H1 (cell line): ENCODE results near the gene GTPBP6. TPM values are rescaled to one million over a fixed set of nuclear protein-coding genes. Genes with fewer than 3 reads are reported as not detected.

Experiments used
- BCL11A ChIP-seq, 2 experiments: IDR thresholded peaks; one replicate each; pipeline ENCODE4 v1.6.1; 2011; ENCODE audit warnings: low read depth in 2 of 2, low read length in 2 of 2, mild to moderate bottlenecking in 2 of 2
- CBX5 ChIP-seq: fragments of 300-800, 300-1000 bp; sonication (generic); IDR thresholded peaks from 2 replicates; pipeline ENCODE4 v1.7.1; 2016; ENCODE audit warnings: antibody characterized with exemption, low read length, low read depth
- CEBPB ChIP-seq: IDR thresholded peaks from 2 replicates; pipeline ENCODE4 v1.6.1; 2012; ENCODE audit warnings: low read depth, low read length
- CTBP2 ChIP-seq: IDR thresholded peaks from 2 replicates; pipeline ENCODE4 v1.7.0; 2011; ENCODE audit warnings: borderline replicate concordance, mild to moderate bottlenecking, moderate library complexity, mixed read lengths, low read length; ENCODE audit not compliant: insufficient read depth, insufficient read length
- FOSL1 ChIP-seq: IDR thresholded peaks from 2 replicates; pipeline ENCODE4 v1.6.1; 2011; ENCODE audit warnings: mild to moderate bottlenecking, low read depth, low read length, moderate library complexity; ENCODE audit not compliant: insufficient read depth
- GABPA ChIP-seq: IDR thresholded peaks from 2 replicates; pipeline ENCODE4 v1.6.1; 2011; ENCODE audit warnings: mild to moderate bottlenecking, low read length, moderate library complexity, borderline replicate concordance; ENCODE audit not compliant: insufficient read depth
- HDAC6 ChIP-seq: IDR thresholded peaks from one replicate; pipeline ENCODE4 v1.7.1; 2012; ENCODE audit warnings: low read depth, mild to moderate bottlenecking, inconsistent platforms, low read length, moderate library complexity
- KDM4A ChIP-seq: IDR thresholded peaks from one replicate; pipeline ENCODE4 v1.7.1; 2012; ENCODE audit warnings: low read depth, mild to moderate bottlenecking, moderate library complexity, low read length, inconsistent platforms; ENCODE audit not compliant: severe bottlenecking
- KDM5A ChIP-seq: fragments of 200-600 bp; IDR thresholded peaks from 2 replicates; pipeline ENCODE4 v1.7.1; 2012; ENCODE audit warnings: mild to moderate bottlenecking, low read length, inconsistent platforms, mixed read lengths
- POU5F1 ChIP-seq: IDR thresholded peaks from 2 replicates; pipeline ENCODE4 v1.6.1; 2011; ENCODE audit warnings: low read depth, mild to moderate bottlenecking, low read length, moderate library complexity
- RBBP5 ChIP-seq: IDR thresholded peaks from 2 replicates; pipeline ENCODE4 v1.7.1; 2012; ENCODE audit warnings: low read depth, mild to moderate bottlenecking, inconsistent platforms, low read length, moderate library complexity, borderline replicate concordance
- RXRA ChIP-seq: IDR thresholded peaks from 2 replicates; pipeline ENCODE4 v1.6.1; 2011; ENCODE audit warnings: low read depth, mild to moderate bottlenecking, low read length, moderate library complexity; ENCODE audit not compliant: insufficient read depth
- SIN3A ChIP-seq, 2 experiments: IDR thresholded peaks in 1 of 2; conservative IDR thresholded peaks in 1 of 2; 2 replicates each; pipeline ENCODE4 v1.6.1; 2011 to 2012; ENCODE audit warnings: low read length in 2 of 2, improper control_type of control experiment in 1 of 2, low read depth in 1 of 2, mild to moderate bottlenecking in 1 of 2
- SP1 ChIP-seq: IDR thresholded peaks from 2 replicates; pipeline ENCODE4 v1.6.1; 2011; ENCODE audit warnings: low read depth, low read length
- SP4 ChIP-seq: IDR thresholded peaks from 2 replicates; pipeline ENCODE4 v1.6.1; 2012; ENCODE audit warnings: low read length, inconsistent platforms
- TAF1 ChIP-seq: IDR thresholded peaks from 2 replicates; pipeline ENCODE4 v1.6.1; 2011; ENCODE audit warnings: mild to moderate bottlenecking, low read depth, low read length
- TAF7 ChIP-seq: optimal IDR thresholded peaks from 2 replicates; pipeline ENCODE3; 2011; ENCODE audit warnings: low read depth, mild to moderate bottlenecking, inconsistent platforms, low read length, moderate library complexity, borderline replicate concordance
- TCF12 ChIP-seq: IDR thresholded peaks from 2 replicates; pipeline ENCODE4 v1.6.1; 2011; ENCODE audit warnings: low read depth, mild to moderate bottlenecking, low read length
- polyA plus RNA-seq, 7 experiments: library from polyadenylated mRNA; depleted of rRNA in 3 of 7; stranded (reverse) in 5 of 7; unstranded in 2 of 7; fragments of >200 nt in 5 of 7; fragments of 200-250 nt in 2 of 7; gene quantifications; 1 replicate in 5 of 7; 2 replicates in 1 of 7; 4 replicates in 1 of 7; pipeline versions ENCODE4 v1.2.1 to v1.2.3, GENCODE V29; 2011 to 2013; ENCODE audit warnings: missing spikeins in 2 of 7, mixed read lengths in 2 of 7
- total RNA-seq: library from RNA; stranded (reverse); fragmentation: NEBNext Ultra II Directional; extraction: Animal tissue kit (Norgen Biotek cat#: 25700); gene quantifications from 2 replicates; pipeline ENCODE4 v1.2.1, GENCODE V29; 2021
- TF ChIP-seq, protein P1 (sequence below): IDR thresholded peaks from 2 replicates; pipeline ENCODE4 v1.6.1; 2011; ENCODE audit warnings: low read length, improper control_type of control experiment
- TF ChIP-seq, protein P2 (sequence below): IDR thresholded peaks from 2 replicates; pipeline ENCODE4 v1.6.1; 2012; ENCODE audit warnings: low read length, inconsistent platforms

Gene GTPBP6
- total and polyA plus RNA-seq, 2 of the 8 experiments (the other 6 are each of a cell fraction or from before 2014, with no cell fraction given), result 33.9 to 57.1 TPM

DNA sequence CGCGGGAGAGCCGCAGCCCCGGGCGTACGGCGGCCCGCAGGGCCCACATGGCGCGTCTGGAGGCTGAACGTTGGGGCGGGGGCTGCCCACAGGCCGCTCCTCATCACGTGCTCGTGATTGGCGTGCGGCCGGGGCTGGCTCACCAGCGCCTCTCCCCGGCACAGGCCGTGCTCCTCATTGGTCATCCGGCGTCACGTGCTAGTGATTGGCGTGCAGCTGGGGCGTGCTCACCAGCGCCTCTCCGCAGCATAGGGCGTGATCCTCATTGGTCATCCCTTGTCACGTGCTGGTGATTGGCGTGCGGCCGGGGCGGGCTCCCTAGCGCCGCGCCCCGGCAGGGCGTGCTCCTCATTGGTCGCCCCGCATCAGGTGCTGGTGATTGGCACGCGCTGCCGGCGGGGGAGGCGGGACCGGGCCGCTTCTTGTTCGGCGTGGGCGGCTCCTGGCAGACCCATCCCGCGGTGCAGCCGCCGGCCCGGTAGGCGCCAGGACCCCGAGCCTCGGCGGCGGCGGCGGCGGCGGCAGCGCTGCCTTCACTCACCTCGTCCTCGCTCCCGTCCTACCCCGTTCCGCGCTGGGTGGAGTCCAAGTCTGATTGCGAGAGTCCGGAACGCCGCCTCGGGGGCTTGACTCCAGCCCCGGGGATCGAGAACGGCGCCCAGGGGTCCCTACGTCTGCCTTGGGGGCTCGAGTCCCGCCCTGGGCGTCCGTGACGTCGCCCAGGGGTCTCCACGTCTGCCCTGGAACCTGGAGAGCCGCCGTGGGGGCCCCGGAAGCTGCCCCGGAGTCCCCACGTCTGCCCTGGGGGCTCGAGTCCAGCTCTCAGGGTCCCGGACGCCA lies at the start of gene GTPBP6 (continued):
- no peak for TF ChIP-seq FOSL1
- TF ChIP-seq KDM4A, result peak; percentile 38
- no peak for TF ChIP-seq POU5F1
- no peak for TF ChIP-seq KDM5A
- no peak for TF ChIP-seq BCL11A (IDR thresholded peaks at IDR 0.05; ENCODE audit: low read depth in 2 of 2, low read length in 2 of 2)
- TF ChIP-seq TCF12, result 0 out of 2 replicates have a peak, but pooled peaks have one; percentile 20
- TF ChIP-seq CBX5, result no peak
- TF ChIP-seq SP4, result peak; percentile 98
- TF ChIP-seq TAF1, result peak; percentile 69
- TF ChIP-seq, protein P1, sequence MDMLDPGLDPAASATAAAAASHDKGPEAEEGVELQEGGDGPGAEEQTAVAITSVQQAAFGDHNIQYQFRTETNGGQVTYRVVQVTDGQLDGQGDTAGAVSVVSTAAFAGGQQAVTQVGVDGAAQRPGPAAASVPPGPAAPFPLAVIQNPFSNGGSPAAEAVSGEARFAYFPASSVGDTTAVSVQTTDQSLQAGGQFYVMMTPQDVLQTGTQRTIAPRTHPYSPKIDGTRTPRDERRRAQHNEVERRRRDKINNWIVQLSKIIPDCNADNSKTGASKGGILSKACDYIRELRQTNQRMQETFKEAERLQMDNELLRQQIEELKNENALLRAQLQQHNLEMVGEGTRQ, result peak; percentile 100
- TF ChIP-seq, protein P2, sequence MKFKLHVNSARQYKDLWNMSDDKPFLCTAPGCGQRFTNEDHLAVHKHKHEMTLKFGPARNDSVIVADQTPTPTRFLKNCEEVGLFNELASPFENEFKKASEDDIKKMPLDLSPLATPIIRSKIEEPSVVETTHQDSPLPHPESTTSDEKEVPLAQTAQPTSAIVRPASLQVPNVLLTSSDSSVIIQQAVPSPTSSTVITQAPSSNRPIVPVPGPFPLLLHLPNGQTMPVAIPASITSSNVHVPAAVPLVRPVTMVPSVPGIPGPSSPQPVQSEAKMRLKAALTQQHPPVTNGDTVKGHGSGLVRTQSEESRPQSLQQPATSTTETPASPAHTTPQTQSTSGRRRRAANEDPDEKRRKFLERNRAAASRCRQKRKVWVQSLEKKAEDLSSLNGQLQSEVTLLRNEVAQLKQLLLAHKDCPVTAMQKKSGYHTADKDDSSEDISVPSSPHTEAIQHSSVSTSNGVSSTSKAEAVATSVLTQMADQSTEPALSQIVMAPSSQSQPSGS, result no peak
- TF ChIP-seq CTBP2, result no peak
- peak in 1 of 2 experiments; percentile 68; a peak in 1 of 4 replicates for TF ChIP-seq SIN3A (conservative IDR thresholded peaks at IDR 0.05 in 1 of 2, IDR thresholded peaks at IDR 0.05 in 1 of 2; ENCODE audit: low read depth in 1 of 2, low read length in 2 of 2)
- TF ChIP-seq RXRA, result no peak
- no peak for TF ChIP-seq GABPA
- TF ChIP-seq CEBPB, result no peak
- no peak for TF ChIP-seq TAF7
- peak; percentile 94 for TF ChIP-seq SP1
- TF ChIP-seq RBBP5, result no peak
- no peak for TF ChIP-seq HDAC6
